Measurements from ENCODE around the gene AKR1C8. TPM values are rescaled to one million over a fixed set of nuclear protein-coding genes. Genes with fewer than 3 reads are reported as not detected.

AKR1C8 gene
- total RNA-seq, 4 donors from 2014 or later, result 1.5 to 3.6 (median 1.5) TPM; not detected in 1

- TF ChIP-seq CTCF (IDR thresholded peaks at IDR 0.05; ENCODE audit: low read depth), result no peak
Observed at GRCh38 chr10:5143137-5143536, 41.8 kb downstream of the AKR1C8 start.

GRCh38 chr10:5142199-5142598 lies 42.8 kb downstream of the AKR1C8 start:
- no peak for TF ChIP-seq CTCF (IDR thresholded peaks at IDR 0.05; ENCODE audit: low read depth)

- TF ChIP-seq CTCF (IDR thresholded peaks at IDR 0.05; ENCODE audit: low read depth), result no peak
Observed at GRCh38 chr10:5136468-5137087, 48.4 kb downstream of the AKR1C8 start.

- no peak for TF ChIP-seq CTCF (IDR thresholded peaks at IDR 0.05; ENCODE audit: low read depth)
Observed at GRCh38 chr10:5135581-5135980, 49.4 kb downstream of the AKR1C8 start.

GRCh38 chr10:5125315-5126044 lies 59.5 kb downstream of the AKR1C8 start:
- no peak for TF ChIP-seq CTCF (IDR thresholded peaks at IDR 0.05; ENCODE audit: low read depth)

- TF ChIP-seq CTCF (IDR thresholded peaks at IDR 0.05; ENCODE audit: low read depth), result no peak
Observed at GRCh38 chr10:5123886-5124285, 61.1 kb downstream of the AKR1C8 start.

- TF ChIP-seq CTCF (IDR thresholded peaks at IDR 0.05; ENCODE audit: low read depth), result no peak
Observed at GRCh38 chr10:5117026-5117425, 67.9 kb downstream of the AKR1C8 start.
